Sigmoid colon (tissue), 4 donors: ENCODE results near the gene KBTBD6.

Experiments
- POLR2A ChIP-seq, 2 donors: fragments of 450-650 bp; IDR thresholded peaks; one replicate each; pipeline ENCODE4 v1.6.1; 2016; ENCODE audit warnings: antibody characterized with exemption in 2 of 2, mild to moderate bottlenecking in 2 of 2, moderate library complexity in 2 of 2
- POLR2AphosphoS5 ChIP-seq, 4 donors: sonication (generic); formaldehyde crosslinking; IDR thresholded peaks; one replicate each; pipeline ENCODE4 v1.6.1; 2017; ENCODE audit warnings: antibody characterized with exemption in 4 of 4
- TF ChIP-seq, protein P1 (sequence below), 4 experiments: fragments of 450-650 bp in 3 of 4; fragments of 200-600 bp in 1 of 4; IDR thresholded peaks; one replicate each; pipeline ENCODE4 v1.5.1; 2016 to 2019; ENCODE audit warnings: antibody characterized with exemption in 4 of 4, mild to moderate bottlenecking in 3 of 4, moderate library complexity in 2 of 4

DNA sequence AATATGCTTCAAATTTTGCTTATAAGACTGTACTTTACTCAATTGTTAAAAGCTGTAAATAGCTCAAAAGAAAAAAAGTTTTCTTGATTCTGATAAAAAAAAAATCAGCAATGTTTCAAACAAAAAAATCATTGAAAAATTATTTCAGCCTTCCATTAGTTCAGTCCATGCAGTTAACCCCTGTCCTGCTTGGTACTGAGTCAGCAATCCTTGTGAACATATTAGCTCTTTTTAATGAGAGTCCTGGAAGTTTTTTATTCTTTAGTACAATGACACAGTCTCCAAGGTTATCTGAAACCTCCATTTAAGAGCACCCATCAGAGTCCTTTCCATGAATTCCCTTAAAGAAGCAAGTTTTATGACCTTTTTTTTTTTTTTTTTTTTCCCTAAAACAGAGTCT, 21.4 kb upstream of the KBTBD6 start:
- TF ChIP-seq POLR2A (IDR thresholded peaks at IDR 0.05) = no peak
- TF ChIP-seq, protein P1, sequence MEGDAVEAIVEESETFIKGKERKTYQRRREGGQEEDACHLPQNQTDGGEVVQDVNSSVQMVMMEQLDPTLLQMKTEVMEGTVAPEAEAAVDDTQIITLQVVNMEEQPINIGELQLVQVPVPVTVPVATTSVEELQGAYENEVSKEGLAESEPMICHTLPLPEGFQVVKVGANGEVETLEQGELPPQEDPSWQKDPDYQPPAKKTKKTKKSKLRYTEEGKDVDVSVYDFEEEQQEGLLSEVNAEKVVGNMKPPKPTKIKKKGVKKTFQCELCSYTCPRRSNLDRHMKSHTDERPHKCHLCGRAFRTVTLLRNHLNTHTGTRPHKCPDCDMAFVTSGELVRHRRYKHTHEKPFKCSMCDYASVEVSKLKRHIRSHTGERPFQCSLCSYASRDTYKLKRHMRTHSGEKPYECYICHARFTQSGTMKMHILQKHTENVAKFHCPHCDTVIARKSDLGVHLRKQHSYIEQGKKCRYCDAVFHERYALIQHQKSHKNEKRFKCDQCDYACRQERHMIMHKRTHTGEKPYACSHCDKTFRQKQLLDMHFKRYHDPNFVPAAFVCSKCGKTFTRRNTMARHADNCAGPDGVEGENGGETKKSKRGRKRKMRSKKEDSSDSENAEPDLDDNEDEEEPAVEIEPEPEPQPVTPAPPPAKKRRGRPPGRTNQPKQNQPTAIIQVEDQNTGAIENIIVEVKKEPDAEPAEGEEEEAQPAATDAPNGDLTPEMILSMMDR (IDR thresholded peaks at IDR 0.05) = no peak
- no peak for TF ChIP-seq POLR2AphosphoS5 (IDR thresholded peaks at IDR 0.05)
